ENCODE data around the gene PSD4.

- TF ChIP-seq, protein P1, sequence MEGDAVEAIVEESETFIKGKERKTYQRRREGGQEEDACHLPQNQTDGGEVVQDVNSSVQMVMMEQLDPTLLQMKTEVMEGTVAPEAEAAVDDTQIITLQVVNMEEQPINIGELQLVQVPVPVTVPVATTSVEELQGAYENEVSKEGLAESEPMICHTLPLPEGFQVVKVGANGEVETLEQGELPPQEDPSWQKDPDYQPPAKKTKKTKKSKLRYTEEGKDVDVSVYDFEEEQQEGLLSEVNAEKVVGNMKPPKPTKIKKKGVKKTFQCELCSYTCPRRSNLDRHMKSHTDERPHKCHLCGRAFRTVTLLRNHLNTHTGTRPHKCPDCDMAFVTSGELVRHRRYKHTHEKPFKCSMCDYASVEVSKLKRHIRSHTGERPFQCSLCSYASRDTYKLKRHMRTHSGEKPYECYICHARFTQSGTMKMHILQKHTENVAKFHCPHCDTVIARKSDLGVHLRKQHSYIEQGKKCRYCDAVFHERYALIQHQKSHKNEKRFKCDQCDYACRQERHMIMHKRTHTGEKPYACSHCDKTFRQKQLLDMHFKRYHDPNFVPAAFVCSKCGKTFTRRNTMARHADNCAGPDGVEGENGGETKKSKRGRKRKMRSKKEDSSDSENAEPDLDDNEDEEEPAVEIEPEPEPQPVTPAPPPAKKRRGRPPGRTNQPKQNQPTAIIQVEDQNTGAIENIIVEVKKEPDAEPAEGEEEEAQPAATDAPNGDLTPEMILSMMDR (conservative IDR thresholded peaks at IDR 0.05; ENCODE audit: low read length) = no peak
- TF ChIP-seq EZH2phosphoT487 (IDR thresholded peaks at IDR 0.05; ENCODE audit: borderline replicate concordance) = no peak
Observed at GRCh38 chr2:113216321-113216720, 42.5 kb downstream of the PSD4 start.

All from Loucy (cell line).